Measurements from ENCODE around the gene NPPB. TPM values are rescaled to one million over a fixed set of nuclear protein-coding genes. Genes with fewer than 3 reads are reported as not detected.

NPPB gene
- total RNA-seq, 2 donors from 2014 or later = not detected

GRCh38 chr1:11888206-11888876, 29.6 kb upstream of the NPPB start:
- H3K36me3 ChIP-seq (replicated peaks in 1 of 2; ENCODE audit: insufficient read depth in 1 of 2, low read depth in 2 of 2) = no peaks in the 10 kb centered on the region
- no peak overlapping the region for H3K27ac ChIP-seq
- intact Hi-C loops (cut with DNase I) = no loop called here
- no peaks in the 10 kb centered on the region for H3K27me3 ChIP-seq
- no peak overlapping the region for H3K4me3 ChIP-seq
- no peak for ATAC-seq
- WGBS, 2 donors = 73 to 74% methylated on average over 12 to 15 of the region's 15 CpGs
- TF ChIP-seq CTCF (IDR thresholded peaks at IDR 0.05) (no peak), POLR2A (IDR thresholded peaks at IDR 0.05) (no peak)
- H3K4me1 ChIP-seq = no peaks in the 10 kb centered on the region
- DNase-seq = no peak
- no peaks in the 10 kb centered on the region for H3K9me3 ChIP-seq

DNA sequence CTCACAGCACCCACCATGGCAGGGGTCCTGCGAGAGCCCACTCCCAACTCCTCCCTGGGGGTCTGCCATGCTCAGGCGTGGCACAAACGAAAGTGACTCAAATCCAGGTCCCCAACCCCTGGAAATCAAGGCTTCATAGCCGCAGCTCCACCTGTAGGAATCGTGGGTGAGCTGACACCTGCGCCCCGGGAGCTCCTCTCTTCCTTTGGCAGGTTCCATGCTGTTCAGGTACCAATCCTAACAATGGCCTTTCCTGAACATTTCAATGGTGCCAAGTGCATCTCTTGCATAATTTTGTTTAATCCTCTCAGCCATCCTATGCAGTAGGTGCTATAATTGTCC, 28.9 kb upstream of the NPPB start:
- TF ChIP-seq CTCF (IDR thresholded peaks at IDR 0.05) (no peak), POLR2A (IDR thresholded peaks at IDR 0.05) (no peak)
- no peaks in the 10 kb centered on the region for H3K27me3 ChIP-seq
- H3K4me1 ChIP-seq = peaks cover 5% of the 10 kb centered on the region
- ATAC-seq (no peak), DNase-seq (no peak)
- H3K9me3 ChIP-seq = no peaks in the 10 kb centered on the region
- H3K4me3 ChIP-seq = no peak overlapping the region
- H3K27ac ChIP-seq = no peak overlapping the region
- 65 to 70% methylated on average over 4 to 7 of the region's 7 CpGs for WGBS, 2 donors
- intact Hi-C loops (cut with DNase I) = no loop called here
- no peaks in the 10 kb centered on the region for H3K36me3 ChIP-seq (replicated peaks in 1 of 2; ENCODE audit: insufficient read depth in 1 of 2, low read depth in 2 of 2)

DNA sequence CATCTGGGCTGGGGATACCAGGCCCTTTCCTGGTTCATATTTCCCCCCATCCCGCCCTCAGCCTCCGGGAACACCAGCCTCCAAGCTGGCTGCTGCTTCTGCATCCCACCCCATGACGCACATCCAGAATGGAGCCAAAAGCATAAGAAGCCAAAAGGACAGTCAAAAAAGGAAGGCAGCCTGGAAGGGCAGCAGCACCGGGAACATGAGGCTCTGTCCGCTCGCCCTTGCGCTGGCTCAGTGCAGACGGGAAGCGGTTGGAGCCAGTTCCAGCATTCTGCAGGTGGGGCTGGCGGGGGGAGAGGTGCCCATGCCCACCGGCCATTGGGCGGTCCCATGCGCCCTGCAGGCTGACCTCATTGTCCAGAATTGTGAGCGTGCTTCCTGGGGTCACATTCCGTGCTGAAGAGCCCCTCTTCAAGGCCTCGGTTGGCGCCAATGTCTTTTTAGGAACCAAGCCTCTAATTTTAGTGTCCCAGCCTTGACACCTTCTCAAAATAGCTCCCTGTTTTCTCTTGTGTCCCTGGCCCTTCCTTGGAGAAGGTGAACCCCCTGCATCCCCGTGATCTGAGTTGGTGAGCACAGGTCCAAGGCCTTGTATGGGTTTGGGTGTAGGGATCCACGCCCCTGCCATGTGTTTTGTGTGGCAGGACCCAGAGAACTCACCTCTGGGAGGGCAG, 28.4 kb upstream of the NPPB start:
- WGBS, 2 donors = 82% methylated on average over 11 to 18 of the region's 19 CpGs
- Histone ChIP-seq H3K27me3 (no peaks in the 10 kb centered on the region), H3K36me3 (replicated peaks in 1 of 2; ENCODE audit: insufficient read depth in 1 of 2, low read depth in 2 of 2) (no peaks in the 10 kb centered on the region), H3K27ac (no peak overlapping the region), H3K4me3 (no peak overlapping the region), H3K4me1 (peaks cover 9% of the 10 kb centered on the region), H3K9me3 (no peaks in the 10 kb centered on the region)
- TF ChIP-seq CTCF (IDR thresholded peaks at IDR 0.05) = no peak
- no peak for TF ChIP-seq POLR2A (IDR thresholded peaks at IDR 0.05)
- intact Hi-C loops (cut with DNase I) = no loop called here
- DNase-seq = no peak
- ATAC-seq = no peak

- 65 to 66% methylated on average over 6 of the region's 6 CpGs for WGBS, 2 donors
- no peak overlapping the region for H3K27ac ChIP-seq
- H3K4me3 ChIP-seq = no peak overlapping the region
- no peaks in the 10 kb centered on the region for H3K27me3 ChIP-seq
- ATAC-seq (no peak), DNase-seq (no peak)
- H3K36me3 ChIP-seq (replicated peaks in 1 of 2; ENCODE audit: insufficient read depth in 1 of 2, low read depth in 2 of 2) = no peaks in the 10 kb centered on the region
- TF ChIP-seq CTCF (IDR thresholded peaks at IDR 0.05) (no peak), POLR2A (IDR thresholded peaks at IDR 0.05) (no peak)
- intact Hi-C loops (cut with DNase I) = no loop called here
- no peaks in the 10 kb centered on the region for H3K9me3 ChIP-seq
- H3K4me1 ChIP-seq = peaks cover 11% of the 10 kb centered on the region
Measured at GRCh38 chr1:11885916-11886315, 27.2 kb upstream of the NPPB start.
